ENCODE results near the gene ZCCHC9. TPM values are rescaled to one million over a fixed set of nuclear protein-coding genes. Genes with fewer than 3 reads are reported as not detected.
"Not testable (repeated sequence)": the region's sequence is repeated elsewhere in the genome, so short reads cannot be mapped to it uniquely, and the experiment has no call there.

The ZCCHC9 gene
- total RNA-seq, 8 experiments from 2014 or later: 19.4 to 36.1 (median 25.3) TPM

GRCh38 chr5:81313686-81314085 is 12.3 kb downstream of the ZCCHC9 start:
- 67 to 100% (median 100%) methylated on average over 1 to 3 of the region's 3 CpGs; no CpG with 5 or more reads in 1 of the 10 experiments for WGBS, 10 experiments
- H3K4me3 ChIP-seq: no peak overlapping the region
- in situ Hi-C loops (cut with MboI; ENCODE audit: low pct_unique_long_range_greater_than_20kb in 2 of 9, low sequenced_read_pairs in 9 of 9, unreplicated experiment in 9 of 9): no loop called here
- H3K4me1 ChIP-seq (replicated peaks in 1 of 2): peaks cover 0 to 2% of the 10 kb centered on the region in 2 donors
- ATAC-seq (replicated peaks in 6 of 8): peak in 1 of 8 experiments; percentile 22
- no peak overlapping the region for H3K27ac ChIP-seq

GRCh38 chr5:81314581-81314980 is 13.2 kb downstream of the ZCCHC9 start:
- H3K27ac ChIP-seq: no peak overlapping the region
- H3K4me1 ChIP-seq (replicated peaks in 1 of 2): no peaks in the 10 kb centered on the region
- WGBS, 10 experiments: 57 to 100% (median 86%) methylated on average over 1 to 3 of the region's 3 CpGs; no CpG with 5 or more reads in 2 of the 10 experiments
- in situ Hi-C loops (cut with MboI; ENCODE audit: low pct_unique_long_range_greater_than_20kb in 2 of 9, low sequenced_read_pairs in 9 of 9, unreplicated experiment in 9 of 9): no loop called here
- ATAC-seq (replicated peaks in 6 of 8): no peak
- H3K4me3 ChIP-seq: no peak overlapping the region

- WGBS, 10 experiments: 14 to 100% (median 20%) methylated on average over 1 of the region's 1 CpG; no CpG with 5 or more reads in 5 of the 10 experiments
- in situ Hi-C loops (cut with MboI; ENCODE audit: low pct_unique_long_range_greater_than_20kb in 2 of 9, low sequenced_read_pairs in 9 of 9, unreplicated experiment in 9 of 9): no loop called here
- Histone ChIP-seq H3K4me3 (no peak overlapping the region), H3K27ac (no peak overlapping the region), H3K4me1 (replicated peaks in 1 of 2) (no peaks in the 10 kb centered on the region)
- ATAC-seq (replicated peaks in 6 of 8): peak in 3 of 8 experiments; percentile 34 to 79 (median 67)
These were observed 13.9 kb downstream of the ZCCHC9 start for GRCh38 chr5:81315336-81315735.

- Histone ChIP-seq H3K4me3 (no peak overlapping the region), H3K4me1 (replicated peaks in 1 of 2) (no peaks in the 10 kb centered on the region), H3K27ac (no peak overlapping the region)
- 86 to 100% (median 96%) methylated on average over 1 to 4 of the region's 4 CpGs; no CpG with 5 or more reads in 1 of the 10 experiments for WGBS, 10 experiments
- ATAC-seq (replicated peaks in 6 of 8): no peak
- in situ Hi-C loops (cut with MboI; ENCODE audit: low pct_unique_long_range_greater_than_20kb in 2 of 9, low sequenced_read_pairs in 9 of 9, unreplicated experiment in 9 of 9): no loop called here
These were observed 14.4 kb downstream of the ZCCHC9 start for GRCh38 chr5:81315830-81316229.

GRCh38 chr5:81316571-81316970 is 15.2 kb downstream of the ZCCHC9 start:
- ATAC-seq (replicated peaks in 6 of 8): no peak
- Histone ChIP-seq H3K4me1 (replicated peaks in 1 of 2) (no peaks in the 10 kb centered on the region), H3K4me3 (no peak overlapping the region), H3K27ac (no peak overlapping the region)
- 43 to 100% (median 85%) methylated on average over 1 to 2 of the region's 2 CpGs; no CpG with 5 or more reads in 1 of the 10 experiments for WGBS, 10 experiments
- in situ Hi-C loops (cut with MboI; ENCODE audit: low pct_unique_long_range_greater_than_20kb in 2 of 9, low sequenced_read_pairs in 9 of 9, unreplicated experiment in 9 of 9): no loop called here

- H3K4me3 ChIP-seq: no peak overlapping the region
- in situ Hi-C loops (cut with MboI; ENCODE audit: low pct_unique_long_range_greater_than_20kb in 2 of 9, low sequenced_read_pairs in 9 of 9, unreplicated experiment in 9 of 9): no loop called here
- no peak overlapping the region for H3K27ac ChIP-seq
- H3K4me1 ChIP-seq (replicated peaks in 1 of 2): no peaks in the 10 kb centered on the region
- ATAC-seq (replicated peaks in 6 of 8): no peak
- 25 to 100% (median 88%) methylated on average over 1 to 2 of the region's 2 CpGs; no CpG with 5 or more reads in 1 of the 10 experiments for WGBS, 10 experiments
These were observed 16.1 kb downstream of the ZCCHC9 start for GRCh38 chr5:81317536-81317935.

GRCh38 chr5:81326554-81326953 is 25.2 kb downstream of the ZCCHC9 start:
- no peaks in the 10 kb centered on the region for H3K4me1 ChIP-seq (replicated peaks in 1 of 2)
- H3K4me3 ChIP-seq: no peak overlapping the region
- no peak overlapping the region for H3K27ac ChIP-seq
- ATAC-seq (replicated peaks in 6 of 8): no peak
- in situ Hi-C loops (cut with MboI; ENCODE audit: low pct_unique_long_range_greater_than_20kb in 2 of 9, low sequenced_read_pairs in 9 of 9, unreplicated experiment in 9 of 9): no loop called here
- 80 to 100% (median 100%) methylated on average over 1 to 2 of the region's 2 CpGs; no CpG with 5 or more reads in 6 of the 10 experiments for WGBS, 10 experiments

- no peak overlapping the region for H3K4me3 ChIP-seq
- in situ Hi-C loops (cut with MboI; ENCODE audit: low pct_unique_long_range_greater_than_20kb in 2 of 9, low sequenced_read_pairs in 9 of 9, unreplicated experiment in 9 of 9): no loop called here
- peak in 2 of 8 experiments; percentile 92 to 93 for ATAC-seq (replicated peaks in 6 of 8)
- H3K27ac ChIP-seq: no peak overlapping the region
- H3K4me1 ChIP-seq (replicated peaks in 1 of 2): no peaks in the 10 kb centered on the region
- WGBS, 10 experiments: 20 to 100% (median 73%) methylated on average over 1 to 8 of the region's 14 CpGs; no CpG with 5 or more reads in 1 of the 10 experiments
These were observed 33.1 kb downstream of the ZCCHC9 start for GRCh38 chr5:81334304-81335061.

- Histone ChIP-seq H3K4me1 (replicated peaks in 1 of 2) (no peaks in the 10 kb centered on the region), H3K27ac (no peak overlapping the region), H3K4me3 (no peak overlapping the region)
- no peak for ATAC-seq (replicated peaks in 6 of 8)
- in situ Hi-C loops (cut with MboI; ENCODE audit: low pct_unique_long_range_greater_than_20kb in 2 of 9, low sequenced_read_pairs in 9 of 9, unreplicated experiment in 9 of 9): no loop called here
- 25 to 100% (median 74%) methylated on average over 1 to 2 of the region's 2 CpGs for WGBS, 10 experiments
These were observed 34.6 kb downstream of the ZCCHC9 start for GRCh38 chr5:81335946-81336345.

GRCh38 chr5:81336556-81336955 is 35.2 kb downstream of the ZCCHC9 start:
- H3K4me3 ChIP-seq: no peak overlapping the region
- no peak for ATAC-seq (replicated peaks in 6 of 8)
- H3K4me1 ChIP-seq (replicated peaks in 1 of 2): no peaks in the 10 kb centered on the region
- no peak overlapping the region for H3K27ac ChIP-seq
- 0 to 82% (median 33%) methylated on average over 1 of the region's 1 CpG; no CpG with 5 or more reads in 2 of the 10 experiments for WGBS, 10 experiments
- in situ Hi-C loops (cut with MboI; ENCODE audit: low pct_unique_long_range_greater_than_20kb in 2 of 9, low sequenced_read_pairs in 9 of 9, unreplicated experiment in 9 of 9): no loop called here

- in situ Hi-C loops (cut with MboI; ENCODE audit: low pct_unique_long_range_greater_than_20kb in 2 of 9, low sequenced_read_pairs in 9 of 9, unreplicated experiment in 9 of 9): no loop called here
- no peak for ATAC-seq (replicated peaks in 6 of 8)
- 0 to 67% (median 54%) methylated on average over 1 to 2 of the region's 2 CpGs; no CpG with 5 or more reads in 2 of the 10 experiments for WGBS, 10 experiments
- Histone ChIP-seq H3K4me3 (no peak overlapping the region), H3K27ac (no peak overlapping the region), H3K4me1 (replicated peaks in 1 of 2) (no peaks in the 10 kb centered on the region)
These were observed 36.4 kb downstream of the ZCCHC9 start for GRCh38 chr5:81337803-81338202.

GRCh38 chr5:81338213-81338612 is 36.8 kb downstream of the ZCCHC9 start:
- H3K4me1 ChIP-seq (replicated peaks in 1 of 2); H3K4me3 ChIP-seq; ATAC-seq (replicated peaks in 6 of 8); H3K27ac ChIP-seq; in situ Hi-C loops (cut with MboI; ENCODE audit: low pct_unique_long_range_greater_than_20kb in 2 of 9, low sequenced_read_pairs in 9 of 9, unreplicated experiment in 9 of 9): not testable (repeated sequence)
- WGBS, 10 experiments: 70 to 86% (median 76%) methylated on average over 1 to 3 of the region's 3 CpGs; no CpG with 5 or more reads in 6 of the 10 experiments

- no peak overlapping the region for H3K4me3 ChIP-seq
- WGBS, 10 experiments: 49 to 100% (median 91%) methylated on average over 1 to 8 of the region's 13 CpGs; no CpG with 5 or more reads in 2 of the 10 experiments
- ATAC-seq (replicated peaks in 6 of 8): no peak
- H3K27ac ChIP-seq: no peak overlapping the region
- no peaks in the 10 kb centered on the region for H3K4me1 ChIP-seq (replicated peaks in 1 of 2)
- in situ Hi-C loops (cut with MboI; ENCODE audit: low pct_unique_long_range_greater_than_20kb in 2 of 9, low sequenced_read_pairs in 9 of 9, unreplicated experiment in 9 of 9): no loop called here
These were observed 43.3 kb downstream of the ZCCHC9 start for GRCh38 chr5:81344736-81345135.

Measured in motor neuron (in vitro differentiated cells).